22Rv1 (cell line): ENCODE measurements around the gene MTHFR.
A peak's percentile ranks its signal among the peaks of the same experiment; 100 is the strongest.

ENCODE experiments used
- H3K27ac ChIP-seq: fragments of 450-650 bp; 2 replicates; pipeline ENCODE4 v1.5.1; 2017
- ZFX ChIP-seq: fragments of 450-650 bp; IDR thresholded peaks from 2 replicates; pipeline ENCODE4 v1.6.1; 2017; ENCODE audit warnings: antibody characterized with exemption, borderline replicate concordance
- TF ChIP-seq, protein P1 (sequence below): fragments of 450-650 bp; IDR thresholded peaks from 2 replicates; pipeline ENCODE4 v1.5.1; 2017; ENCODE audit warnings: mild to moderate bottlenecking

Gene MTHFR

DNA sequence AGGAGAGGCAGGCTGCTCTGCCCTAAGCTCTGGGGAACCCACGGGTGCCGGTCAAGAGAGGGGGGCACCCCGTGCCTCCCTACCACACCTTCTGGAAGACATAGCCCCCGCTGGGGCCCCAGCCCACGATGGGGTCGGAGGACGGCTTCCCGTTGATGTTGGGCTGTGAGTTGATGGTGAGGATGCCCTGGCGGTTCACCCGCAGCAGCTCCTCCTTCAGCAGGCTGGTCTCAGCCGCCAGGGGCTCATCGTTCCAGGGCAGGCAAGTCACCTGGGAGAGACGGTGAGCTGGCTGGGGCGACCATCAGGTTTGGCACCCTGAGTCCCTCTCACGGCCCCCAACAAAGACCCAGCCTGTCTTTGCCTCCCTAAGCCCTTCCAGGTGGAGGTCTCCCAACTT, 11.9 kb downstream of the MTHFR start:
- H3K27ac ChIP-seq: no peak overlapping the region
- TF ChIP-seq ZFX: no peak
- TF ChIP-seq, protein P1, sequence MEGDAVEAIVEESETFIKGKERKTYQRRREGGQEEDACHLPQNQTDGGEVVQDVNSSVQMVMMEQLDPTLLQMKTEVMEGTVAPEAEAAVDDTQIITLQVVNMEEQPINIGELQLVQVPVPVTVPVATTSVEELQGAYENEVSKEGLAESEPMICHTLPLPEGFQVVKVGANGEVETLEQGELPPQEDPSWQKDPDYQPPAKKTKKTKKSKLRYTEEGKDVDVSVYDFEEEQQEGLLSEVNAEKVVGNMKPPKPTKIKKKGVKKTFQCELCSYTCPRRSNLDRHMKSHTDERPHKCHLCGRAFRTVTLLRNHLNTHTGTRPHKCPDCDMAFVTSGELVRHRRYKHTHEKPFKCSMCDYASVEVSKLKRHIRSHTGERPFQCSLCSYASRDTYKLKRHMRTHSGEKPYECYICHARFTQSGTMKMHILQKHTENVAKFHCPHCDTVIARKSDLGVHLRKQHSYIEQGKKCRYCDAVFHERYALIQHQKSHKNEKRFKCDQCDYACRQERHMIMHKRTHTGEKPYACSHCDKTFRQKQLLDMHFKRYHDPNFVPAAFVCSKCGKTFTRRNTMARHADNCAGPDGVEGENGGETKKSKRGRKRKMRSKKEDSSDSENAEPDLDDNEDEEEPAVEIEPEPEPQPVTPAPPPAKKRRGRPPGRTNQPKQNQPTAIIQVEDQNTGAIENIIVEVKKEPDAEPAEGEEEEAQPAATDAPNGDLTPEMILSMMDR: no peak

DNA sequence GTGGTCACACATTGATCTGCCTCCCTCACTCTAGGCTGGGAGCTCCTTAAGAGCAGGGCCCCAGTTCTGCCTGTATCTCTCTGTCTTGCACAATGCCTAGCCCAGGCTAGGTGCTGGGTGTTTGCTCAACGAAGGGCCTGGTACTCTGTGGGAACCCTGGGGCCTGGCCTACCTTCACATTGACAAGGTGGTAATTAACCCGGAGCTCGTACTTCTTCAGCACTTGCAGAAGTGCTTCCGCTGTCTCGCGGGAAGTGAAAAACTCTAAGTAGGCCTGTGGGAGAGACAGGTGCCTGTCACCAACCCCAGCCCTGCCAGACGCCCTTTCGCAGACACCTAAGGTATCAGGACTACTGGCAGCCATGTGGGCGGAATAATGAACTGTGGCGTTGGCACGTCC, 13.7 kb downstream of the MTHFR start:
- TF ChIP-seq ZFX: no peak
- TF ChIP-seq, protein P1: no peak

DNA sequence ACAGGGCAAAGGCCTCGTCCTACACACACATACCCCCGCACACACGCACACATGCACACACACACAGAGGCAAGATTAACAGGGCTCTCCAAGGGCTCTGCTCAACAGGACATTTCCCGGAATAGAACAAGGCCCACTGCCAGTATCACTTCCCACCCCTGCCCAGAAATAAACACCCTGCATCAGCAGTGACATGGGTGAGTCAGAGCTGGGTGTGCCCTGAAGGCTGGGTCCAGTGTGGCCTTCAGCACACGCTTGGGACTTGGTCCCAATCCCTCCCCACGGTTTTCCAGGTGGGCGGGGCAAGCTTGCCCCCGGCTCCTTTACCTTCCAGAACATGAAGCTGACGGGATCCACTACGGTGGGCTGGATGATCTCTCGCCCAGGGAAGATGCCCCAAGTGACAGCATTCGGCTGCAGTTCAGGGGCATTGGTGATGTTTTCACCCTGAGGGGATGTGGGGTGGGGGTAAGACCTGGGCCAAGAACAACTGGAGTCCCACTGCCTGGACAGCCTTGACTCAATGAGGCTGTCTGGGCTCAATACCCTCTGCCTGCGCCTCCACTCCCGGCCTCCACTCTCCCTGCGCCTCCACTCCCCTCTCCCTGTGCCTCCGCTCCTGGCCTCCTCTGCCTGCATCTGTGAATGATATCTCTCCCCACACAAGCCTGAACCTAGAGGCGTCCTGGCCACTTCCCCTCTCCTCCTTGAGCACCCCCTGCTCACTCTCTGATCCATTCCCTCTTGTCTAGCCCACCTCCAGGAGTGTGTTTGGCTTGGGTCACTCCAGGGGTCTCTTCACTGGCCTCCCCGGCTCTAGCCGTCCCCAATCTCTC, 14.7 kb downstream of the MTHFR start:
- peak overlapping the region; percentile 53 for H3K27ac ChIP-seq
- TF ChIP-seq ZFX: no peak
- TF ChIP-seq, protein P1: no peak

More for the DNA sequence above, 13.7 kb downstream of the MTHFR start:
- H3K27ac ChIP-seq: no peak overlapping the region

DNA sequence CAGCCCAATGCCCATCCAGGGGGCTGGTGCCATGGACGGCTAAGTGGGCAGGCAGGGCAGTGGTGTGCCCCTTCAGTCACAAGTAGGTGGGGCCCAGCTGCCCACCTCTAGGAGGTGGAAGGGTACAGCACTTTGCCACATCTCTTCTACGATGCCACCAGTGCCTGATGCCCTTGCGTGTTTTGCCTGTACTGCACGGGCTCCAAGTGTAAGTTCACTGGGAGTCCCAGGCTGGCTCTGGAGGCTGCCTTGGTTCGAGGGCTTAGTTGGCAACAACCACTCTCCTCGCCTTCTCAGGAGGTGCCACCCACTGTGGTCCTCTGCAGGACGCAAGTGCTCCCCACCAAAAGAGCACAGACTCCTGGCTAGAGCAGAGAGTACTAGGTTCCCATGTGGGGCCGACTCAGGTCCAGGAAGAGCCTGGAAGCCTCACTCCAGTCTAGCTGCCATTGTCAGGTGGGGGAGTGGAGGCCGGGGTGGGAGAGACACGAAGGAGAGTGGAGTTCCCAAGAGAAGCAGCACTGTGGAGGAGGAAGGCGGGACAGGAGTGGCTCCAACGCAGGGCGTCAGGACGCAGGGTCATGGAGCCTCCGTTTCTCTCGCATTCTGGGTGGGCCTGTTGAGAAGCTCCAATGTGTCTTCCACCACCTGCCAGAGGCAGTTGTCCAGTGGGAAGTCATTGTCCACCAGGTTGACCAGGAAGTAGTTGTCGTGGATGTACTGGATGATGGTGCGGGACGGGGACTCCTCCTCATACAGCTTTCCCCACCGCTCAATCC, 15.5 kb downstream of the MTHFR start:
- H3K27ac ChIP-seq: peak overlapping the region; percentile 53
- TF ChIP-seq, protein P1: no peak
- TF ChIP-seq ZFX: no peak

DNA sequence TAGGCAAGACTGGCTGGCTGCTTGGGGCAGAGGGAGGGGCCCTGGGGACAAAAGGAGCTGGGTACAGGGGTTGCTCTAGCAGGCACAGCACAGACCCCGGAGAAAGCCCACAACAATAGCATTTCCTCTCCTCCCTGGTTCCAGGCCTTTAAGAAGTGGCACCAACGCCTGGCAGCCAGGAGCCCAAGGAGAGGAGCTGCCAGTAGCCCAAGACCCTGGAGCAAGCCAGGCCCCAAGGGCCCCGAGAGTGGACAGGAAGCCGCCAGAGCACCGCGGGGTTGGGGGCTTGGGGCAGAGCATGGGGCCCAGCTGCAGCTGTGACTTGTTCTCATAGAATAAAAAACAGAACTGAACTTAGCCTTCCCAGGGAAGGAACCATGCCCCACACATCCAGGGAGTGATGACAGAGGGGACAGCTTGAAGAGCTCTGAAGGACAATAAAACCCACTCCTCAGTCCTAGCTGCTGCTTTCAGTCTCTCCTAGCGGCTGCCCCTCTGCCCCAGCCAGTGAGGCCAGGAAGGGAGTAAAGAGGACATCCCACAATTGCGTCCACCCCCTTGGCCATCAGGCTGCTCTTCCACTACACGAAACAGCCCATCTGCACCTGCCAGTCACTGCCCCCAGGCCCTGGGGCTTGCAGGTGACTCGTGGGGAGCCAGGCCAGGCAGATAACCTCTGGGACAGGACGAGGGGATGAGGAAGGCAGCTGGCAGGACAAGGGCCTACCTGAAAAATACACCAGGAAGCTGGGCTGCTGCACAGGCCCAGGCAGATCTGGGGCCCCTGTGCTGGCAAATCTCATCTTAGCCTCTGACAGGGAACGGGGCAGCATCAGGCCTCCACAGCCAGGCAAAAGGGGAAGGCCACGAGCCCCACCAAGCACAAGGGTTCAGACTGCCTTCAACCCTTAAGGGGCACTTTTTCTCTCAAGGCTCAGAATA, 16.4 kb downstream of the MTHFR start:
- peak overlapping the region; percentile 53; the same call in 1 of the 2 replicates for H3K27ac ChIP-seq
- TF ChIP-seq ZFX: no peak
- TF ChIP-seq, protein P1: no peak

- TF ChIP-seq, protein P1: no peak
- TF ChIP-seq ZFX: no peak
Observed at GRCh38 chr1:11788549-11789053, 17.2 kb downstream of the MTHFR start.

More at GRCh38 chr1:11788549-11789053, 17.2 kb downstream of the MTHFR start:
- peak overlapping the region; percentile 8; the same call in 1 of the 2 replicates for H3K27ac ChIP-seq
